ENCODE results near the gene SLMAP. TPM values are rescaled to one million over a fixed set of nuclear protein-coding genes. Genes with fewer than 3 reads are reported as not detected.

The SLMAP gene
- total and polyA plus RNA-seq, 10 donors: 7.8 to 77.3 (median 62.9) TPM

DNA sequence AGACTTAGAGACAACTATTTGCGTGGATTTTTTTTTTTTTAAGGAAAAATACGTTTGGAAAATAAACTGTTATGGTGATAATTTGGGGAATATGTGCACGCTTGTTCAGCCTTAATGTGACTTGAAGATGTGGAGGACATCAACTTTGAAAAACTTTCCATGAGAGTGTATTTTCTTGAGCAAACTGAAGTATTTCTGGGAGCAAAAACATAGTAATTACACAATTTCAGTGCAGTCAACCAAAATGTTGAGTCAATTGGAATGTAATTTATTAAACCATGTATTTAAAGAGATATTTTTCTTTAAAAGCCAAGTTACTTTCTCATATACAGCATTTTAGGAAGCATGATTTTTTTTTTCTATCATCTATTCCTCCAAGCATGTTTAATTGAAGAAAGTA is 171.8 kb downstream of the SLMAP start:
- no peak overlapping the region for H3K27ac ChIP-seq
- no peak for DNase-seq
- no peaks in the 10 kb centered on the region for H3K4me1 ChIP-seq
- no peaks in the 10 kb centered on the region for H3K9me3 ChIP-seq
- TF ChIP-seq POLR2AphosphoS5 (IDR thresholded peaks at IDR 0.05) (no peak), POLR2A (IDR thresholded peaks at IDR 0.05) (no peak)
- TF ChIP-seq, protein P1, sequence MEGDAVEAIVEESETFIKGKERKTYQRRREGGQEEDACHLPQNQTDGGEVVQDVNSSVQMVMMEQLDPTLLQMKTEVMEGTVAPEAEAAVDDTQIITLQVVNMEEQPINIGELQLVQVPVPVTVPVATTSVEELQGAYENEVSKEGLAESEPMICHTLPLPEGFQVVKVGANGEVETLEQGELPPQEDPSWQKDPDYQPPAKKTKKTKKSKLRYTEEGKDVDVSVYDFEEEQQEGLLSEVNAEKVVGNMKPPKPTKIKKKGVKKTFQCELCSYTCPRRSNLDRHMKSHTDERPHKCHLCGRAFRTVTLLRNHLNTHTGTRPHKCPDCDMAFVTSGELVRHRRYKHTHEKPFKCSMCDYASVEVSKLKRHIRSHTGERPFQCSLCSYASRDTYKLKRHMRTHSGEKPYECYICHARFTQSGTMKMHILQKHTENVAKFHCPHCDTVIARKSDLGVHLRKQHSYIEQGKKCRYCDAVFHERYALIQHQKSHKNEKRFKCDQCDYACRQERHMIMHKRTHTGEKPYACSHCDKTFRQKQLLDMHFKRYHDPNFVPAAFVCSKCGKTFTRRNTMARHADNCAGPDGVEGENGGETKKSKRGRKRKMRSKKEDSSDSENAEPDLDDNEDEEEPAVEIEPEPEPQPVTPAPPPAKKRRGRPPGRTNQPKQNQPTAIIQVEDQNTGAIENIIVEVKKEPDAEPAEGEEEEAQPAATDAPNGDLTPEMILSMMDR (IDR thresholded peaks at IDR 0.05 in 8 of 11, conservative IDR thresholded peaks at IDR 0.05 in 3 of 11): no peak
- intact Hi-C loops (cut with DNase I; ENCODE audit: low total_unique reads): no loop called here
- no peaks in the 10 kb centered on the region for H3K27me3 ChIP-seq (replicated peaks in 1 of 7)
- no peak overlapping the region for H3K4me3 ChIP-seq
- H3K36me3 ChIP-seq: peaks cover 0 to 100% (median 33%) of the 10 kb centered on the region in 6 donors
- WGBS, 5 donors: 91 to 95% (median 92%) methylated on average over 3 of the region's 3 CpGs

DNA sequence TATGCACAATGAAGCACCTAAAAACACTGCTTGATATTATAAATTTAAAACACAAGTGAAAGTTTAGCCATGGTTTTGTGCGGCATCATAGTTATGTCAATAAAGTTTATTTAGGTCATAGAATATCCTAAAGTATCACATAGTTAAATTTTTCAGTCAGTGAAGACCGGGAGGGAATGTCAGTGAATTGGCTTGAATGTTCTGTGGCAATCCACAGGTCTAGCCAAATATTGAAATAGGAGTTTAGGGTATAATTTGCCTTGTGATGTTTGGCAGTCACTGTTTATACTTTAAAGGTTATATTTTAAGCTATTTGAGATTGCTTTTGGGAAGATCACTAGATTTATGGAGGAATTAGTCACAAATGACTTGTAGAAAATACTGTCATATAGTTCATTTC is 172.4 kb downstream of the SLMAP start:
- intact Hi-C loops (cut with DNase I; ENCODE audit: low total_unique reads): no loop called here
- TF ChIP-seq, protein P1 (IDR thresholded peaks at IDR 0.05 in 8 of 11, conservative IDR thresholded peaks at IDR 0.05 in 3 of 11): no peak
- TF ChIP-seq POLR2AphosphoS5 (IDR thresholded peaks at IDR 0.05) (no peak), POLR2A (IDR thresholded peaks at IDR 0.05) (no peak)
- peaks cover 0 to 98% (median 28%) of the 10 kb centered on the region in 6 donors for H3K36me3 ChIP-seq
- H3K9me3 ChIP-seq: no peaks in the 10 kb centered on the region
- H3K27me3 ChIP-seq (replicated peaks in 1 of 7): no peaks in the 10 kb centered on the region
- H3K4me3 ChIP-seq: no peak overlapping the region
- no peak overlapping the region for H3K27ac ChIP-seq
- H3K4me1 ChIP-seq: no peaks in the 10 kb centered on the region
- 91 to 98% (median 94%) methylated on average over 2 of the region's 2 CpGs for WGBS, 5 donors
- no peak for DNase-seq

DNA sequence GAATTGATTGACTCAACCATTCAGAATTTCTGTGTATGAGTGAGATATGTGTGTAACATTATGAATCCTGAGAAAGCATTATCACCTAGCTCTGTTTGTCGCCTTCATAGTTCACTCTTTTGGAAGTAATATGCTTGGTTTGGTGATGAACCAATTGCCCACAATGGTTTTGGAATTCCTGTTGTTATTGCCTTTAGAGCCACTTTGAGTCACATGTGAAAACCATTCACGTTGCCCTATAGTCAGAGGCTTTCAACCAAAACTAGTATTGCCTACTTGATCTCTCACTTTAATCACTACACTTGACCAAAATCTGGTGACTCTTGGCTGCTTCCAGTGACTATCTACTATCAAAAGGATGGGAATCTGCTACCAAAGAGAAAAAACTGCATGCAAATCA is 173.9 kb downstream of the SLMAP start:
- 75 to 94% (median 83%) methylated on average over 2 of the region's 2 CpGs for WGBS, 5 donors
- no peak overlapping the region for H3K27ac ChIP-seq
- H3K4me1 ChIP-seq: no peaks in the 10 kb centered on the region
- peaks cover 0 to 97% (median 22%) of the 10 kb centered on the region in 6 donors for H3K36me3 ChIP-seq
- TF ChIP-seq, protein P1 (IDR thresholded peaks at IDR 0.05 in 8 of 11, conservative IDR thresholded peaks at IDR 0.05 in 3 of 11): no peak
- TF ChIP-seq POLR2A (IDR thresholded peaks at IDR 0.05) (no peak), POLR2AphosphoS5 (IDR thresholded peaks at IDR 0.05) (no peak)
- H3K27me3 ChIP-seq (replicated peaks in 1 of 7): no peaks in the 10 kb centered on the region
- DNase-seq: no peak
- no peaks in the 10 kb centered on the region for H3K9me3 ChIP-seq
- intact Hi-C loops (cut with DNase I; ENCODE audit: low total_unique reads): no loop called here
- no peak overlapping the region for H3K4me3 ChIP-seq

DNA sequence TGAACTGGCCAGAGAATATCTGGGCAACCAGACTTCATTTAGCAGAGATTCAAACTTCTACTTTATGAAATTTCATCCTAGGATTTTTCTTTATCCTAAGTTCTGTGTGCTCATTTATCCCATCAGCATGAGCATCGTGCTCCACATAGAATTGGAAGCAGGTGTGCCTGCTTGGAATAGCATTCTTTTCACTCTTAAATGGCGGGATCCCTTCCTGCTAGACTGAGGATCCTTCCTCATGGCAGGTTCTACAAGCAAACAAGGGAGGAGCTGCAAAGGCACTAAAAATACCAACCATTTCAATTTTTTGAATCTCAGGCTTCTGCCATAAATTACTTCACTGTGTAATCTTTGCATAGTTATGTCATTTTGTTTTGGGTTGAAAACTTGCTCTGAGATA is 177.5 kb downstream of the SLMAP start:
- Histone ChIP-seq H3K4me3 (no peak overlapping the region), H3K9me3 (no peaks in the 10 kb centered on the region), H3K27me3 (replicated peaks in 1 of 7) (no peaks in the 10 kb centered on the region), H3K36me3 (peaks cover 0 to 60% (median 3%) of the 10 kb centered on the region in 6 donors), H3K27ac (no peak overlapping the region), H3K4me1 (no peaks in the 10 kb centered on the region)
- intact Hi-C loops (cut with DNase I; ENCODE audit: low total_unique reads): no loop called here
- WGBS, 5 donors: 94 to 98% (median 96%) methylated on average over 2 of the region's 2 CpGs
- TF ChIP-seq POLR2AphosphoS5 (IDR thresholded peaks at IDR 0.05) (no peak), POLR2A (IDR thresholded peaks at IDR 0.05) (no peak)
- TF ChIP-seq, protein P1 (IDR thresholded peaks at IDR 0.05 in 8 of 11, conservative IDR thresholded peaks at IDR 0.05 in 3 of 11): no peak
- DNase-seq: no peak
